Gastroesophageal sphincter (tissue), 3 donors: ENCODE results near the gene DOK6.

ENCODE experiments used
- CTCF ChIP-seq, 4 experiments: fragments of 200-600 bp in 2 of 4; fragments of 450-650 bp in 2 of 4; sonication (generic) in 1 of 4; IDR thresholded peaks; one replicate each; pipeline ENCODE4 v1.5.1; 2017 to 2019; ENCODE audit warnings: antibody characterized with exemption in 4 of 4, mild to moderate bottlenecking in 2 of 4, moderate library complexity in 2 of 4
- POLR2AphosphoS5 ChIP-seq: sonication (generic); formaldehyde crosslinking; IDR thresholded peaks from one replicate; pipeline ENCODE4 v1.6.1; 2017; ENCODE audit warnings: antibody characterized with exemption

GRCh38 chr18:69596345-69596744 is 195.7 kb downstream of the DOK6 start:
- no peak for TF ChIP-seq POLR2AphosphoS5
- no peak for TF ChIP-seq CTCF (IDR thresholded peaks at IDR 0.05)
